Stimulated activated CD8-positive, alpha-beta memory T cell treated with anti-CD3 and anti-CD28 coated beads, Interleukin-15, amount 100 ng/mL, for 4 hours (primary cell): ENCODE results near the gene FUT8.

Experiments
- DNase-seq, 2 donors: peaks; one replicate each; pipeline ENCODE4 v3.0.0-alpha.2; 2020; ENCODE audit warnings: low read depth in 2 of 2

FUT8 gene

DNA sequence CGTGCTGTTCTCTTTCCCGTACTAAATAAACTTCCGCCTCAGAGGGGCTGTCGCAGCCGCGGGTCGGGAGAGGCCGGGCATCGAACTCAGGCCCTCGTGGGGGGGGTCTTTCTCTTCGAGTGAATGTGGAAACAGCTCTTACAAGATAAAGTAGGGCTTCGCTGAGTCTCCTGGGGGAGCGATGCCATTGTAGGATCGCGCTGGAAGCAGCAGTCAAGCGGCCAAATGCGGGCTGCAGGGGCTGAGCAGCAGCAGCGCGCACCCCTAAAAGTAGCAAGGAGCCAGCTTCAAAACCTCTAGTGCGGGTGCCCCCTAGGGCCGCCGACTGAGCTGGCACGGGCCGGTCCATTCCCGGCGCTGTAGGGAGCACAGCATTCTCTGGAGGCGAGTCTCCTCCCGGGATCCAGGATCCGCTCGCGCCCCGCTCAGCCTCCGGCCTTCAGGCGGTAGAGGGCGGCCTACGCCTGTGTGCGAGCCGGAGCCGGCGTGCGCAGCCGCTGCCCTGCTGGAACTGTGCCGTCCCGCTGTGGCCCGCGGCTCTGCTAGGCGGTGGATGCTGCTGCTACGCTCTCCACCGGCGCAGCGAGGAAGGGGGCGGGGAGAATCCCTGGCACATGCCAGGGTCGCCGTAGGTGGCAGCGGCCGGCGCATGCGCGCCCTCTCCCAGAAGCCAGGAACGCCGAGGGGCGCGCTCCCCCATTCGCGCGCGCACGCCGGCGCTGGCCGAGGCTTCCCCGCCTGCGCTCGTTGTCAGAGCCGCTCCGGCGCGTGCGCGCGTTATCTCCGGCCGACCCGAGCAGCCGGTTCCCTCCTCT lies at the start of gene FUT8:
FUT8 (plus strand) TSS at position 699 of the 815 bp plus-strand sequence. CDS start 148,834 bp downstream, outside the sequence.
- peak; percentile 92 to 94 for DNase-seq

DNA sequence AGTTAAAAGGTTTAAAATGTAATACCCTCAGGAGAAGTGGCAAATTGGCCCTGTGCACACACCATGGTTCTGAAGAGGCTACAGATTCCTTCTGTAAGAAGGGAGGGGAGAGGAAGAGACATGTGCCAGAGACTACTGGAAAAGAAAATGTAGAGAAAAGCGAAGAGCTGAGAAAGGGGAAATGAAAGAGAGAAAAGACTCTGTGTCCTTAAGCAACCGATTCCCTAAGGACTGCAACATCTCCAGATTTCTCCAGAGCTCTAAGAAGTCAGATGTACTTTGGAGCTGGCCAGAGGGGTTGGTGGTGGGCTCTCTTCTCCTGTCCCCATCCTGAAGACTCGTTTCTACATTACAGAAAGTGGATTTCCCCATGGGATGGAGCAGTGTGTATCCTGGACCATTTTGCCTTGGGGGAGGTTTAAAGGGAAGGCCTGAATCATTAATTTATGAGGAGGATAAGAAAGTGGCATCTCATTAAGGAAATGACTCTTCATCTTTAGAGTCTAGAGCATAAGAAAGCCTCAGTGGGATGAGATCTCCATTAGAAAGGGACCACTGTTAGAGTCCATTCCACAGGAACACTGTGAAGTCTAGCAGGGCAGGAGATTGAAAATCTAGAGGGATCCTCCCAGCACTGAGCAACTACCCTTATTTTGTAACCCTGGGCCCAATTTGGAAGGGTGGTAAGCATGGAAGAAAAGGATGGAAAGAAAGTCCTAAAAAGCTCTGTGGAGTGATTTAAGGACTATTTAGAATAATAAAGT lies 45.5 kb upstream of the FUT8 start:
- no peak for DNase-seq

DNA sequence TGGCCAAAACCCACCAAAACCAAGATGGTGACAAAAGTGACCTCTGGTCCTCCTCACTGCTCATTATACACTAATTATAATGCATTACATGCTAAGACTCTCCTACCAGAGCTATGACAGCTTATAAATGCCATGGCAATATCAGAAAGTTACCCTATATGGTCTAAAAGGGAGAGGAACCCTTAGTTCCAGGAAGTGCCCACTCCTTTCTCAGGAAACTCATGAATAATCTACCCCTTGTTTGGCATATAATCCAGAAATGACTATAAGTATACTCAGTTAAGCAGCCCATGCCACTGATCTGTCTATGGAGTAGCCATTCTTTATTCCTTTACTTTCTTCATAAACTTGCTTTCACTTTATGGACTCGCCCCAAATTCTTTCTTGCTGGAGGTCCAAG lies 43.0 kb upstream of the FUT8 start:
- DNase-seq: no peak

DNA sequence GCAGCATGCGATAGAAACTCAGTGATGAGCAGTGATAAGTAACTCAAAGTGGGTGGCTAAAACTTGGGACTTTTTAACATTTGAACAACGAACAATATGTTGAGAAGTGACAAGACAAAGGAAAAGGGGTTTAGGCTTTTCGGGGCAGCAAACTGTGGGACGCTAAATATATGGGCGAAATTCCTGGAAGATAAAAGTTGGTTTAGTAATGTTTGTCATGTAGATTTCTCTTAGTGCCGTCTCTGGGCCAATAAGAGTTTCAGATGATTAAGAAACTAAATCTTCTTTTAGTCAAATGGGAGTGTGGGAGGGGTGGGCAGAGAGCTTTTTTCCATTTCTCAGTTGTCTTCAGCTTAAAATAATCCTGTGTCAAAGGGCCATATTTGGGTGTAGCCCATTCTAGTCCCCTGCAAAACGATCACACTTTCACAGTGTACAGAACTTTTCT lies 41.7 kb upstream of the FUT8 start:
- no peak for DNase-seq

DNA sequence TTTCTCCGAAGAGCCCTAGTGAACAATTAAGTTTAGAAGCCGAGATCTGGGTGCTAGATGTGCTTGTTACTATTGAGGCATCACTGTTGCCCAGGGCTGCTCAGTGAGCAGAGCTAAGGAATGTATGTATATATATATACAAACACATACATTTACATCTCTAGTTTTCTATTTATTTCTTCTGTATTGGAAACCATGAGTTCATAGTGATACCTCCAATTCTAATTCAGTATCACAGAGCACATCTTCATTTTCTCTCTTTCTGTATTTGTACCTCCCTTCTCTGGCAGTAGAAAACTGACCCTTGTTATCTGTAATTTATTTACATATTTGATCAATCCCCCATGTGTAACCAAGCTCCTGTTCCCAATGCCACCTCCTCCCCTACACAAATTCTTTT lies 40.7 kb upstream of the FUT8 start:
- DNase-seq: no peak

DNA sequence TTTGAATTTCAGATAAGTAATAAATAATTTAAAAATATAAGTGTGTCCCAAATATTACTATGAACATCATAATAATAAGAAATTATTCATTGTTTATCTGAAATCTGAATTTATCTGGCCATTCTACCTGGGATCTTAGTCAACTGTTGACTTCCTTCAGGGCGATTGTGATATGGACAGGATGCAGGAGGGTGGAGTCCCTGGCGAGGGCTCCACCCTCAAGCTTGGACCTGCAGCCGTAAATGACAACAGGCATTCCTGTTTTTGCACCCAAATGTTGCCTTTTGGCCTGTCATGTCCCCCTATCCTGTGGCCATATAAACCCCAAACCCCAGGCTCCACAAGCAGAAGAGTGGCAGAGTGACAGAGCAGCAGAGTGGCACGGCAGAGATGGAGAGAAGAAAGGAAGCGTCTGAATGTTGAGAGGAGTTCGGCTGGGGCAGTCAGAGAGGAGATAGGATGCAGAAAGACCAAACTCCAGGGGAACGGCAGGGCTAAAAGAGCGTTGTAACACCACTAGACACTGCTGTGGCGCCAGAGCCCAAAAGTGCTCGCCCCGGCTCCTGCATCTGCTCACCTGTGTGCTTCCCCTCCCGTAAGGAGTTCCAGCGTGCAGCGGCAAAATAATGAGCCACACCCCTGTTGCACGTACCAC lies 39.4 kb upstream of the FUT8 start:
- no peak for DNase-seq

DNA sequence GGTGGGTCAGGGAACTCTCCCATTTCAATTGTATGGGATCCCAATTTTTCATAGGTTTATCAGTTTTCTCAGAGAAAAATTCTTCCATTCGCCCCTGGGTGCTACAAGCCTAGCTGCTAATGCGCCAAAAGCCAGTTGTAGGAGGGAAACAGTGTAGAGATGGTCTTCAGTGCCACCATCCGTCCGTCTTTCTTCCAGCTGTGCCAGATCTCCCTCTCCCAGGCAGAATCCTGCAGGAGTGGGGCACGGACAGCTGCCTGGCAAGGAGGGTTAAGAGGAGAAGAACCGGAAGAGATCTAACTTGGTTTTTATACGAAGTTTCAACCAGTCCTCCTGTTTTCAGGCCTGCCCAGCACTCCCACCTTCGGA lies 38.9 kb upstream of the FUT8 start:
- no peak for DNase-seq

DNA sequence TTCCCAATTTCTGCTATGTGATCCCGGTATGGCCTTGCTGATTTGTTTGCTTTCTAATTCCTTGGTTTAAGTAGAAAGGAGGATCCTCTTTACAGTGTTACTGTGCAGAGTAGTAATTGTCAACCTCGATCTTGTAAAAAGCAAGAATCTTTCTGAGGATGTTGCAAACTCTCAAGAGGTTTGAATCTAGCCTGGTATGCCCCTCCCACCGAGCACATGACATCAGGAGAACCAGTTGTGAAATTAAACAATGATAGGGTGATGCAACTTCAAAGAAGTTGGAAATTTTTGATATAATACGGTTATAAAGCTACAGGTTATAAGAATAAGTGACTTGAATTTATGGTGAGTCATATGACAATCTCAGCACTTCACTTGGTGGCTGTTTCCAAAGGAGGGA lies 35.0 kb upstream of the FUT8 start:
- no peak for DNase-seq

DNA sequence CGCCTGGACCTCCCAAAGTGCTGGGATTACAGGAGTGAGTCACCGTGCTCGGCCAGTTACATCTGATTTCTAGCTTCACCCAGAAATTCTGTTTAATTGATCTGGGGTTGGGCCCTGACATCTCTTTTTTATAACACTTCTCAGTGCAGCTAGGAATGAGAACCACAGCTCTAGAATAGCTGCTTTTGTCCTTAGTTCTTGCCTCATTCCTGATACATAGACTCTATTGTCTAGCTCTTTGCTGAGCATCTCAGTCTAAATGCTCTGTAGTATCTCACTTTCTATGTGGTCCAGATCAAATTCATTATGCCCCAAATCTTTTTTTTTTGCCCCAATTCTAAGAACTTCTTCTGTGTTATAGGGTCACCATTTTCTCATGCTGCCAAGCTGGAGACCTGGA lies 29.9 kb upstream of the FUT8 start:
- DNase-seq: no peak

DNA sequence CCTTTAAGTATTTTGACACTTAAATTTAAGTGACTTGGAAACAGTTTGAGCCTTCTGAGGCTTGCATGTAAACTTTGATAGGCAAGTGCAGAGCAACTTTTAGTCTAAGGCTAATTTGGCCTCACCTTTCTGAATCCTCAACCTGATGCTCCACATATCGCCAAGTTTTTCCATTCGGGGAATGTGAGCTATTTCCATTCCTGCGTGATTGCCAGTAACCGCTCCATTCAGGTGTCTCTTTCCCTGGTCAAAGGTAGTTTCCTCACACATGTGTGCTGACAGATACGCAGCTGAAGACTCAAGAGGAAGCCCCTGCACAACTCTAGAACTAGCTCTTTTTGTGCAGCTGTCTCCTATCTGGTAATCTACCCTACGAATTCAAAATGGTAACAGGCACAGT lies 25.4 kb upstream of the FUT8 start:
- DNase-seq: no peak

DNA sequence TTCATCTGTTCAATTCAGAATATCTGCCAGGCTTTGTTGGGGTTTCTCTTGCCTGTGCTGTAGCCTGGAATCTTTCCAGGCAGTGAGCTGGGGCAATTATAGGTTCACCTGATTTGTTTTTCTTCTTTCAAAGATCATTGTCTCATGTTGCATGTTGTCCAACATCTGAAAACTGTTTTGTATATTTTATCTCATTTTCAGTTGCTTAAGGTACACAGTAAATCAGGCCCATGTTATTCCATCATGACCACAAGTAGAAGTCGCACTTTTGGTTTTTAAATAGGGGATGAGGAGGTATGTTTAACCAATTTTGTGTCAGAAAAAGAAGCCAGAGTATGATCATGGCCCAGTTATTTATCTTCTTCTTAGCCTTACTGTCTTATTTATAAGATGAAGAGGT lies 24.9 kb upstream of the FUT8 start:
- DNase-seq: no peak

DNA sequence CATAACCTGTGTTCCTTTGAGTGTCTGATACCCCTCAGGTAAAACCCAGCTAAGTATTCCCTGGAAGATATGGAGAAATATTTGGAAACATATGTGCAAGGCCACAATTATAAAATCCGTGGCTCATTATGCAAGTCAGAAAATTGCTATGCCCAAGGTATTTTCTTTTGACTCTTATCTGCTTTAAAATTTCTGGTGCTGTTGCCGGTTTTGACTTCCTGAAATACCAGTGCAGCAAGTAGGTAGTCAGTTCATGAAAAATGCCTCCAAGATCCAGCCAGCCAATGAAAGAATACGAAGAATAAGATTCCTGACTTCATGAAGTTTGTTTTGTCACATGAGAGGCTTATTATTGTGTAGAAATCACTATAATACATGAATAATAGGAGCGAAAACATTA lies 20.2 kb upstream of the FUT8 start:
- no peak for DNase-seq

DNA sequence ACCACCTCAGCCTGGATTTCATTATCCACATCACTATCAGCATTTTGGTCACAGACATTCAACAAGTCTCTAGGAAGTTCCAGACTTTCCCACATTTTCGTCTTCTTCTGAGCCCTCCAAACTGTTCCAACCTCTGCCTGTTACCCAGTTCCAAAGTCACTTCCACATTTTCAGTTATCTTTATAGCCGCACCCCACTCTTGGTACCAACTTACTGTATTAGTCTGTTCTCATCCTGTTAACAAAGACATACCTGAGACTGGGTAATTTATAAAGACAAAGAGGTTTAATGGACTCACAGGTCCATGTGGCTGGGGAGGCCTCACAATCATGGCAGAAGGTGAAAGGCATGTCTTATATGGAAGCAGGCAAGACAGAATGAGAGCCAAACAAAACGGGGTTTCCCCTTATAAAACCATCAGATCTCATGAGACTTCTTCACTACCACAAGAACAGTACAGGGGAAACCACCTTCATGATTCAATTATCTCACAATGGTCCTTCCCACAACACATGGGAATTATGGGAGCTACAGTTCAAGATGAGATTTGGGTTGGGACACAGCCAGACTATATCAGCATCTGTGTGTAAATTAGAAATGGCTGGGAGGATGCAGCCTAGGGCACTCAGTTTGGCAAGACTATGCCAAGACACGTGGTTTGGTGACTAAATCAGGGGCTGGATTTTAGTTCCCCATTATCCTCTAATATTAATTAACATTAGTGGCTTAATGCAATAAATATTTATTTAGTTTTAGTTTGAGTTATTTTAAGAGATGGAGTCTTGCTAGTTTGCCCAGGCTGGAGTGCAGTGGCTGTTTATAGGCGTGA lies 16.2 kb upstream of the FUT8 start:
- no peak for DNase-seq

DNA sequence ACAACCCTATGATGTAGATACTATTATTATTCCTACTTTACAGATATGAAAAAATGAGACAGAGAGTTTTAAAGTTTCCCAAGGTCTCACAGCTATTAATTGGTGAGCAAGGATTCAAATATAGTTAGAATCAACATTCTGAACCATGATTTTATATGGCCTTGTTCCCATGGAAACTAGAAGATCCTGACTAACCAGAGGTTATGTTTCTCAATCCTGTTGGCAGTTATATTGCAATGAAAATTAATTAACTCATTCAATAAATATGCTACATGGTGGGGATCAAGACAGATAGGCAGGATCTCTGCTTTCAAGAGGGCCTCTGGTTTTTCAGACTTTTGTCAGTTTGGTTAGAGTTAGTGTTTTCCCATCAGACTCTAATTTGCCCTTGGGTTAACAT lies 9.3 kb upstream of the FUT8 start:
- no peak for DNase-seq

DNA sequence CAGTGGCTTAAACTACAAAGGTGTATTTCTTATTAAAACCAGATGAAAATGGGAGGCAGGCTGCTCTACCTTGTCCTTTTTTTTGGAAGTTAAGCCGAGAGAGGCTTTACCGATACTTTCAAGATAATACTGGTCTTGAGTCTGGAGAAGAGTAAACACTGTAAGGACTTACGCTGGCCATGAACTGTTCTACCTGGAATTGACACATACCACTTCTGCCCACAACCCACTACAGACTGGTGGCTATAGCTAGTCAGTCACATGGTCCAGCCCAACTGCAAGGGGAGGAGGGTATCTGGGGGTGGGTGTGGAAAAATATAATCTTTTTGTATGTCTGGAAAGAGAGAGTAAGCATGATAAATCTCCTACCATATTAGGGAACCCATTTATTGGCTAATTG lies 4.4 kb upstream of the FUT8 start:
- no peak for DNase-seq

DNA sequence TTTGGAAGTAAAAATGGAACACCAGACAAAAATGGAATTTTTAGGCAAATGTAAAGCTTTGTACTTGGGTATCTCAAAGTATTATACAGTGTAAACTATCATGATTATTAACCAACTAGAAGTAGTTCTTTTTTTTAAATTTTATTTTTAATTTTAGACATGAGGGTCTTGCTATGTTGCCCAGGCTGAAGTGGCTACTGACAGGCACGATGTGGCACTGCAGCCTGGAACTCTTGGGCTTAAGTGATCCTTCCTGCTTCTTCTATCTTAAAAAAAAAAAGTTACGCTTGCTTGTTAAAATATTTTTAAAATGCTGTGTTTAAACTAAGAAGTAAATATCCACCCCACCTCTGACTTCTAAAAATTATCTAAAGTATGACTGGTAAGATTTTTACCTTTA lies 1.9 kb upstream of the FUT8 start:
- no peak for DNase-seq

DNA sequence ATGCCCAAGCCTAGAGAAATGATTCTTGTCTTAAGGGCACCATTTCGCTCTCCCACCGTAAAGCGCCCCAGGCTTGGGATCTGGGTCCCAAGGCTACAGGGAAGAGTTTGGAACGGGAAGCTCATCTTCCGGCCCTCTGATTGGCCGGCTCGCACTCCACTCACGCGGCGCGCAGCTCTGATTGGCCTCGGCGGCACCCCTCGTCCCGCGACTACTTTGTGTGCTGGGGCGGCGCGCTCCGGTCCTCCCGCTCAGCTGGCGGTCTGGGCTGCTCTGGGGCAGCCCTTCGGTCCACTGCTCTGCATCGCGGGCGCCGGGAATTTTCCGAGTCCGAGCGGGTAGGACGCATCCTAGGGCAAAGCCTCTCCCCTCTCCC lies 886 bp upstream of the FUT8 start:
- peak; percentile 57 to 64 for DNase-seq

DNA sequence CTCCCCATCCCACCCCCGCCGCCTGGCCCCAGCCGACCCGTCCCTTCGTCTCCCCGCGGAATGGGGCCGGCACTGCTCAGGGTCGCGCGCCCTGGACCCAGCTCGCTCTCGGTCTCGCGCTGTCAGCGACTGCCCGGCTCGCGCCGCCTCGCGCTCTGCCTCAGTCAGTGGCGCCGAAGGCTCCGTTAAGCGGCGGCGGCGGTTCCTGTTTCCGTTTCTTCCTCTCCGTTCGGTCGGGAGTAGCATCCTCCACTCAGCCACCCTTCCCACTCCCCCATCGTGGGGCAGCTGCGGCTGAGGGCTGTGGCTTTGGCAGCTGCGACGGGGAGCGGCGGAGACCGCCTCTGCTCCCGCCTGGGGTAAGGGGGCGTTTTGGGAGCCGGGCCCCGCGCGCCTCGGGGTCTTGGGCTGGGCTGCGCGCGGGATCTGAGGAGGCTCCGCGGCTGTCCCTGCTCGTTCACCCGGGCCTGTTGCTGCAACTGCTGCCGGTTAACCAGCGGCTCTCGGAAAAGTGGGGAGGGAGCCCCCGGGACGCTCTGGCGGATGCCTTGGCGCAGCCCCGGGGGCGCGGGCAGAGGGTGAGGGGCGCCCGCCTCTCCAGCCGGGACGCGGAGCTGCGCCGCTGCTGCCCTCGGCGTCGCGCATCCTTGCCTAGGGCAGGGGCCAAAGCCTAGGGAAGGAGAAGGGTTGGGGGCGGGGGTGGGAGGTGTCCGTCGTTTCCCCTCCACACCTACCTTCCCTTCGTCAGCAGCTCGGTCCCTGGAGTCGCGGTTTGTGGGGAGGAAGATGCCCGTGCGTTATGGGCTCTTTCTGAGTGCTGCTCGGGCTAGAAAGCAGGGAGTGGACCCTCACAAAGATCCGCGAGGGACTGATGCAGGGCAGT lies 567 bp downstream of the FUT8 start:
- DNase-seq: peak in 1 of 2 donors; percentile 2

DNA sequence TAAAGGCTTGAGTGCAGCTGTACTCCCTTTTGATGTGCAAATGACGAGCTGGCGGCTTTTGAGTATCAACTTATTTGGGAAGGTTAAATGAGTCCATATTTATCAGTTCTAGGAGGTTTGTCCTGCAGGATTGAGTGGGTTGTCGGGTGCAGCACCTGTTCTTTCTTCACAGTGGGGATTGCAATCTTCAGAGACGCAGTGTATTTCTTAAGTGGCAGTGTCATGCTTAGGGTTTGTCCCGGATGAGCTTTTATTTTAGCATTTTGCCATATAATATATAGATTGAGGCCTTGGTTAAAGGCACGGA lies 1.2 kb downstream of the FUT8 start:
- no peak for DNase-seq

DNA sequence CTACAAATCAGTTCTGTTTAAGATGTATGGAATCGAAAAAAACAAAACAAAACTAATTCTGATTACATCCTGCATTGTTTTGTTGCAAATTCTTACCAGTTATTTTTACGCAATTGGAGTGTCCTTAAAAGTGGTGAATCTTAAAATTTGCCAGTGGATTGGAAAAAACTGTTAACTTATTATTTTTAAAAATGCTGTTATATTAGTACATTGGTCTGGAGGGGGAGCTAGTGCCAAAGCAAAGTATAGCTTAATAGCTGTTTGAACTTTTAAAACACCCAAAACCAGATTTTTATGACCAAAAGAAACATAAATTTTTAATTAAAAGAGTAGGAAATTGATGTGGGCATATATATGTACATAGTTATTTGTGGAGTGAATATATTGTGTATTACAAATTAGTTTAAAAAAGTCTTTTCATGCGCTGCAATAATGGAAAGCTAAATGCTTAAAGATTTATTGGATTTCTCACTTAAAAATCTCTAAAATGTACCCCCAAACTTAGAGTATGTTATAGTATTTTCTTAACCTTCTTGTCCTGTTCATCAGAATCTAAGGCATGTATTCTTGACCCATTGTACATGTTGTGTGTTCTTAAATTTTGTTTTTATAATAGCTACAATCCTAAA lies 2.5 kb downstream of the FUT8 start:
- DNase-seq: no peak

DNA sequence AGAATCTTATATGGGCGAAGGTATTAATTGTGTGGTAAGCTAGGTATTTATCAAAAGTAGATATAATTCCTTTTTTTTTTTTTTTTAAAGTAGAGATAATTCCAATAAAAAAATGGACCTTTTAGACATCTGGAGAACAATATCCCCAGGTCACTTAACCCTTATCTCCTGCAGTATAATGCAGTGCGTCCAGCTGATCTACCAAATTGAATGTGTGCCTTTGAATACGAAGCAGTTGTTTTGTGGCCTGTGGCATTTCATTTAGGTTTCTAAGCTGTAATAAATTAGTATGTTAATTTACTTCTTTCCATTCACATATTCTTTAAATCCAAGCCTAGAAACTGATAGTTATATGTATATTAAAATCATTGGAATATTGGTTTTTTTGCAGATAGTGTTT lies 3.1 kb downstream of the FUT8 start:
- no peak for DNase-seq
